HG02938 (cell line): ENCODE data around the gene NEK11.

ENCODE experiments used
- ATAC-seq: cut with Tn5 transposase; IDR thresholded peaks from one replicate; pipeline ENCODE4 v1.9.1; 2021; ENCODE audit warnings: mild to moderate bottlenecking, moderate library complexity; ENCODE audit not compliant: unreplicated experiment

Gene NEK11

DNA sequence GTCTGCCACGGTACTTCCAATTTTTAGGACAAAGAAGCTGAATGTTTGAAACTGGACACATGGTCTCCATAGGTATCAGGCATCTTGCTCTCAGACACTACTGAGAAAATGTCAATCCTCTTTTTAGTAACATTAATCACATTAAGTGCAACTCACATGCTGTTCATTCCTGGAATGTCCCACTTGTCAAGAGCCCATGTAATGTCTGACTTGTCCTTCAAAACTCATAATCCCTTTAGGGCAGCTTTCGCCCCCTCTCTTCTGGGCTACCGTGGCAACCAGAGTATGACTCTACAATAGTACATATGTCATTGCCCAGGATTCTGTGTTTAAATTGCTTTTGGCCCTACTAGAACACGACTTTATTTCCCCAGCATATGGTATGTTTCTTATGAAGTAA lies 367.2 kb downstream of the NEK11 start:
- ATAC-seq, result no peak

DNA sequence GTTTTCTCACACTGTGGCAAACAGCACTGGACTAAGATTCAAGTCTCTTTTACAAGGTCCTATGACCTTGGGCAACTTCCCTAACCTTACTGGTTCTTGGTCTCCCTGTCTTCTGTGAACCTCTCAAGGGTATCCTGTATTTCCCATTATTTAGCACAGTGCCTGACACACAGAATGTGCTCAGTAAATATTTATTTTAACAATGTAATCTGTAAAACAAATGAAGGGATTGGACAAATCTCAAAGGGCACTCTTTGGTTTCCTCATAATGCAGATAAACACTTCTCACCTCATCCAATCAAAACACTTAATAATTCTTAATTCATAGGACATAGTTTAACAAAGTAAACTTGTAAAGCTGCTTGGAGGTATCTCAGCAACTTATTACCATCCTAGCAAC lies 367.7 kb downstream of the NEK11 start:
- no peak for ATAC-seq

DNA sequence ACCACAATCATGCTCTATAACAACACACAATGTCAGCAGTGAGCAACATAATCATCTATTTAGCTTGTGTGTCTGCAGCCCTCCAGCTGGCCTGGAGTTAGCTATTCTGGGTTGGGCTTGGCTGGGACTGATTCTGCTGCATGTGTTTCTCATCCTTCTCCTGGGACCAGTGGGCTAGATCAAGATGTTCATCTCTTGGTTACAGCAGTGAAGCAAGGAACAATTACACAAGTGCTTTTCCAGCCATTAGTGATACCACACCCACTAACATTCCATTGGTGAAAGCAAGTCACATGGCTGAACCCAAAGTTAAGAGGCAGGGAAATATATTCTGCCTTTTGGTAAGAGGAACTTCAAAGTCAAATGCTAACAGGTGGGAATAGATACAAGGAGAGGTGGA lies 369.5 kb downstream of the NEK11 start:
- ATAC-seq, result no peak

DNA sequence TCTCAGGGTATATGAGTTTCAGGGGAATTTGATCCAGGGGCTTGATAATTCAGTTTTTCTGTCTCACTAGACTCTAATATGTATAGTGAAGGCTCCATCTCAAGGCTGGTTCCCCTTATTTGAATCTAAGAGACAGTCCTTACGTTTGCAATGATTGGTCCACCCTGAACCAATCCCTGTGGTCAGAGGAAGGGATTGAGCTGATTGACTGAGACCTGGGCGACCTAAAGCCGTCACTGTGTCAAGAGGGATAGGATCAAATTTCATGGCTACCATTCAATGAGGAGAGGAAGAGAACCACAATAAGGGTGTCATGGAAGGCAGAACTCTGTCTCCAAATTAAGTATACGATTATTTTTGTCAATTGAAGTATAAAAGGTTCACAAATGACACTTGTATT lies 371.2 kb downstream of the NEK11 start:
- no peak for ATAC-seq
